K562 (cell line): ENCODE measurements around the gene TOR1B. TPM values are rescaled to one million over a fixed set of nuclear protein-coding genes. Genes with fewer than 3 reads are reported as not detected.
A peak's percentile ranks its signal among the peaks of the same experiment; 100 is the strongest.

Source experiments
- FOXP4 ChIP-seq: sonication (generic); formaldehyde crosslinking; IDR thresholded peaks from 2 replicates; pipeline ENCODE4 v1.8.0; 2022; ENCODE audit warnings: mild to moderate bottlenecking, missing genetic modification reagents, borderline replicate concordance
- MEF2A ChIP-seq: IDR thresholded peaks from 2 replicates; pipeline ENCODE4 v1.6.1; 2011; ENCODE audit warnings: low read depth, mild to moderate bottlenecking, low read length, moderate library complexity; ENCODE audit not compliant: control insufficient read depth
- NFXL1 ChIP-seq: fragments of 450-650 bp; formaldehyde crosslinking; IDR thresholded peaks from 2 replicates; pipeline ENCODE4 v1.4.0; 2021; ENCODE audit warnings: mild to moderate bottlenecking
- NR1H2 ChIP-seq: sonication (generic); formaldehyde crosslinking; IDR thresholded peaks from 2 replicates; pipeline ENCODE4 v1.4.0; 2020; ENCODE audit warnings: mild to moderate bottlenecking, missing genetic modification reagents
- NR2F6 ChIP-seq: fragments of 450-650 bp; formaldehyde crosslinking; IDR thresholded peaks from 2 replicates; pipeline ENCODE4 v1.4.0; 2020; ENCODE audit warnings: mild to moderate bottlenecking
- PHB2 ChIP-seq: fragments of 450-650 bp; IDR thresholded peaks from 2 replicates; pipeline ENCODE4 v1.6.1; 2017; ENCODE audit warnings: low read depth
- POLR3G ChIP-seq: IDR thresholded peaks from 2 replicates; pipeline ENCODE4 v1.6.1; 2011; ENCODE audit not compliant: insufficient read length, insufficient replicate concordance; ENCODE audit errors: extremely low read depth
- PRDM10 ChIP-seq: fragments of 450-650 bp; IDR thresholded peaks from 2 replicates; pipeline ENCODE4 v1.6.1; 2018; ENCODE audit not compliant: partially characterized antibody
- RBFOX2 ChIP-seq: fragments of 200-400 bp; formaldehyde crosslinking; IDR thresholded peaks from 2 replicates; pipeline ENCODE4 v1.6.1; 2017; ENCODE audit warnings: low read depth, mild to moderate bottlenecking, low read length, moderate library complexity
- TSC22D4 ChIP-seq: fragments of 450-650 bp; IDR thresholded peaks from 2 replicates; pipeline ENCODE4 v1.6.1; 2016; ENCODE audit warnings: missing genetic modification characterization, missing biosample characterization, control low read depth
- ZFPM2 ChIP-seq: fragments of 250-450 bp; sonication (Bioruptor Pico); IDR thresholded peaks from 2 replicates; pipeline ENCODE4 v1.5.1; 2022; ENCODE audit warnings: mild to moderate bottlenecking
- ZNF121 ChIP-seq: sonication (generic); formaldehyde crosslinking; conservative IDR thresholded peaks from 2 replicates; pipeline ENCODE4 v1.8.0; 2022; ENCODE audit warnings: missing genetic modification reagents
- ZNF133 ChIP-seq: fragments of 250-450 bp; sonication (Bioruptor Pico); IDR thresholded peaks from 2 replicates; pipeline ENCODE4 v1.4.0; 2020; ENCODE audit warnings: mild to moderate bottlenecking
- ZNF212 ChIP-seq: fragments of 450-650 bp; formaldehyde crosslinking; IDR thresholded peaks from 2 replicates; pipeline ENCODE4 v1.4.0; 2020; ENCODE audit warnings: mild to moderate bottlenecking
- ZNF41 ChIP-seq: fragments of 250-450 bp; sonication (Bioruptor Pico); conservative IDR thresholded peaks from 2 replicates; pipeline ENCODE4 v1.4.0; 2020; ENCODE audit warnings: mild to moderate bottlenecking
- ZNF431 ChIP-seq: sonication (generic); formaldehyde crosslinking; IDR thresholded peaks from 2 replicates; pipeline ENCODE4 v1.8.0; 2022; ENCODE audit warnings: mild to moderate bottlenecking, missing genetic modification reagents
- ZNF586 ChIP-seq: fragments of 450-650 bp; formaldehyde crosslinking; conservative IDR thresholded peaks from 2 replicates; pipeline ENCODE4 v1.4.0; 2020; ENCODE audit warnings: mild to moderate bottlenecking, moderate library complexity
- ZNF592 ChIP-seq: fragments of 450-650 bp; IDR thresholded peaks from 2 replicates; pipeline ENCODE4 v1.6.1; 2017; ENCODE audit warnings: antibody characterized with exemption, mild to moderate bottlenecking
- ZNF699 ChIP-seq: fragments of 250-450 bp; sonication (Bioruptor Pico); IDR thresholded peaks from 2 replicates; pipeline ENCODE4 v1.8.0; 2021; ENCODE audit warnings: mild to moderate bottlenecking, moderate library complexity; ENCODE audit not compliant: insufficient replicate concordance
- ZSCAN29 ChIP-seq: fragments of 450-650 bp; IDR thresholded peaks from 2 replicates; pipeline ENCODE4 v1.6.1; 2017
- ZZZ3 ChIP-seq: fragments of 450-650 bp; IDR thresholded peaks from 2 replicates; pipeline ENCODE4 v1.6.1; 2016; ENCODE audit warnings: antibody characterized with exemption, mild to moderate bottlenecking, moderate library complexity
- polyA plus RNA-seq, 8 experiments: library from polyadenylated mRNA; depleted of rRNA in 4 of 8; stranded (reverse) in 5 of 8; unstranded in 3 of 8; fragments of >200 nt; fragmentation: Nextera tagmentation in 2 of 8; fragmentation: Illumina TruSeq in 1 of 8; extraction: Ambion mirVana in 2 of 8; extraction: Trizol in 1 of 8; gene quantifications; 2 replicates each; pipeline versions ENCODE4 v1.2.1 to v1.2.3, GENCODE V29; 2011 to 2014; ENCODE audit warnings: inconsistent platforms in 1 of 8, missing spikeins in 1 of 8
- total RNA-seq, 7 experiments: library from RNA; depleted of rRNA in 6 of 7; stranded (reverse); fragments of >200 nt in 6 of 7; fragmentation: Illumina TruSeq in 2 of 7; extraction: Trizol in 2 of 7; gene quantifications; 2 replicates each; pipeline versions ENCODE4 v1.2.1 to v1.2.3, GENCODE V29; 2011 to 2021; ENCODE audit warnings: low replicate concordance in 1 of 7

The TOR1B gene
- total and polyA plus RNA-seq, 9 of the 15 experiments (the other 6 are each of a cell fraction or from before 2014, with no cell fraction given), result 4.2 to 36.5 (median 24.6) TPM

GRCh38 chr9:129822898-129823541 lies 20.0 kb downstream of the TOR1B start (continued):
- TF ChIP-seq NR1H2 (CRISPR knock-in tag) (no peak), ZNF586 (no peak), ZNF699 (CRISPR knock-in tag) (no peak), ZFPM2 (CRISPR knock-in tag) (no peak), ZNF431 (CRISPR knock-in tag) (no peak), ZZZ3 (no peak), TSC22D4 (no peak), MEF2A (no peak), PRDM10 (peak; percentile 75), PHB2 (no peak), NR2F6 (CRISPR knock-in tag) (no peak), ZNF212 (CRISPR knock-in tag) (no peak), ZNF133 (CRISPR knock-in tag) (no peak), ZNF41 (no peak), ZSCAN29 (no peak), NFXL1 (CRISPR knock-in tag) (no peak), ZNF592 (no peak), POLR3G (no peak), ZNF121 (no peak), RBFOX2 (peak; percentile 67), FOXP4 (CRISPR knock-in tag) (no peak)
